Right cardiac atrium (tissue), 5 donors: ENCODE measurements around the gene KATNAL1. TPM values are rescaled to one million over a fixed set of nuclear protein-coding genes. Genes with fewer than 3 reads are reported as not detected.

Experiments used
- ATAC-seq, 2 donors: fragments of 200-7000 bp; cut with Tn5 transposase; one replicate each; pipeline versions ENCODE4 v1.8.0 to v1.9.1; 2020; ENCODE audit warnings: moderate library complexity in 2 of 2, mild to moderate bottlenecking in 1 of 2
- DNase-seq, 3 donors: peaks; one replicate each; pipeline ENCODE4 v3.0.0-alpha.2; 2020
- H3K27ac ChIP-seq: one replicate; pipeline ENCODE4 v1.5.1; 2013; ENCODE audit warnings: mild to moderate bottlenecking, low read length, control low read depth, moderate library complexity
- H3K27me3 ChIP-seq: one replicate; pipeline ENCODE4 v1.6.1; 2013; ENCODE audit not compliant: control insufficient read depth, insufficient read depth
- H3K4me1 ChIP-seq: one replicate; pipeline ENCODE4 v1.6.1; 2013; ENCODE audit warnings: low read length; ENCODE audit not compliant: control insufficient read depth, insufficient read depth
- H3K4me3 ChIP-seq: one replicate; pipeline ENCODE4 v1.5.1; 2013; ENCODE audit warnings: low read length, control low read depth
- H3K9me3 ChIP-seq: one replicate; pipeline ENCODE4 v1.6.1; 2013; ENCODE audit warnings: low read length; ENCODE audit not compliant: control insufficient read depth
- WGBS: extraction: QIAGEN DNeasy Blood & Tissue Kit; methylation state at CpG from one replicate; pipeline ENCODE4 v1.1.7; 2013; 5-methylcytosine and 5-hydroxymethylcytosine counted together
- intact Hi-C, 4 donors: fragments of 100-400 bp; cut with DNase I; formaldehyde crosslinking; loops; one replicate each; pipeline versions ENCODE4 v1.11.0 to v1.14.0; 2022 to 2023
- polyA plus RNA-seq: library from polyadenylated mRNA; stranded (reverse); fragments of 200-250 nt; gene quantifications from one replicate; pipeline ENCODE4 v1.2.3, GENCODE V29; 2013
- total RNA-seq, 4 donors: library from RNA; stranded (reverse); fragmentation: NEBNext Ultra II Directional; extraction: Animal tissue kit (Norgen Biotek cat#: 25700); gene quantifications; one replicate each; pipeline ENCODE4 v1.2.1, GENCODE V29; 2021
- donor health status: healthy with polysubstance abuse.
- donor health status: DM: no; HTN: yes; CAD: no.
- donor health status: DM: no; HTN: no; CAD: no.
- donor health status: DM: no; HTN: yes; CAD: no; lungs with severe emphysema.
- donor health status: DM: yes; HTN: yes; CAD: no.

The KATNAL1 gene
- total and polyA plus RNA-seq, 5 donors: 8.1 to 53.5 (median 49.2) TPM

- Histone ChIP-seq H3K4me3 (no peak overlapping the region), H3K9me3 (no peaks in the 10 kb centered on the region), H3K27ac (peak overlapping the region; percentile 20), H3K27me3 (no peaks in the 10 kb centered on the region), H3K4me1 (no peaks in the 10 kb centered on the region)
- WGBS: 67% methylated on average over 6 of the region's 6 CpGs
- DNase-seq: no peak
- peak in 1 of 2 donors; percentile 46 for ATAC-seq
- intact Hi-C loops: loop anchor here in 1 of 4 donors (10.0 kb wide), 1 partner anchor 47 kb away; the partner anchor contains the start of gene KATNAL1
These were observed 49.8 kb downstream of the KATNAL1 start for GRCh38 chr13:30257468-30258099.

GRCh38 chr13:30256713-30257467 is 50.5 kb downstream of the KATNAL1 start:
- WGBS: 86% methylated on average over 5 of the region's 5 CpGs
- peak in 1 of 2 donors; percentile 50 for ATAC-seq
- no peak for DNase-seq
- no peaks in the 10 kb centered on the region for H3K4me1 ChIP-seq
- H3K27me3 ChIP-seq: no peaks in the 10 kb centered on the region
- intact Hi-C loops: loop anchor here in 1 of 4 donors (10.0 kb wide), 1 partner anchor 48 kb away; the partner anchor contains the start of gene KATNAL1
- H3K9me3 ChIP-seq: no peaks in the 10 kb centered on the region
- H3K4me3 ChIP-seq: no peak overlapping the region
- no peak overlapping the region for H3K27ac ChIP-seq

DNA sequence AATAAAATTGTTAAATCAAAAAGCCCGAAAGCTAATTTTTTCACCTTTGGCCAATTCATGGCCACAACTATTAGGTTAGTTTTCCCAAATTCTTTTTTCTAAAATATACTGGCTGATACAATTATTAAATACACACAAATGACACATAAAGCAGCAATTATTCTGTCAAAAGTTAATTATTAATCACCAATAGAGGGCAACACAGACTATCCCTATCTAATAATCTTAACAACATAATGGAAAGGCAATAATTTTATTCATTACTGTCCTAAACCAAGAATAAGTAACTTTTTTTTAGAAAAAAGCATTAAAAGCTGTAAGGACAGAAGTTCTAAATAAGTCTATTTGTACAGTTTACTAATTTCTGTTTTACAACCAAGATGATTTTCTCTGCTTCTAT is 51.7 kb downstream of the KATNAL1 start:
- ATAC-seq (no peak), DNase-seq (no peak)
- intact Hi-C loops: loop anchor here in 1 of 4 donors (10.0 kb wide), 1 partner anchor 49 kb away; the partner anchor contains the start of gene KATNAL1
- H3K4me1 ChIP-seq: no peaks in the 10 kb centered on the region
- H3K27ac ChIP-seq: no peak overlapping the region
- no peak overlapping the region for H3K4me3 ChIP-seq
- H3K9me3 ChIP-seq: no peaks in the 10 kb centered on the region
- 94% methylated on average over 1 of the region's 1 CpG for WGBS
- no peaks in the 10 kb centered on the region for H3K27me3 ChIP-seq

GRCh38 chr13:30253830-30254229 is 53.5 kb downstream of the KATNAL1 start:
- DNase-seq (no peak), ATAC-seq (no peak)
- H3K9me3 ChIP-seq: no peaks in the 10 kb centered on the region
- no peak overlapping the region for H3K4me3 ChIP-seq
- intact Hi-C loops: loop anchor here in 1 of 4 donors (10.0 kb wide), 1 partner anchor 51 kb away; the partner anchor contains the start of gene KATNAL1
- no peaks in the 10 kb centered on the region for H3K27me3 ChIP-seq
- no peaks in the 10 kb centered on the region for H3K4me1 ChIP-seq
- H3K27ac ChIP-seq: no peak overlapping the region
- 94% methylated on average over 7 of the region's 7 CpGs for WGBS

DNA sequence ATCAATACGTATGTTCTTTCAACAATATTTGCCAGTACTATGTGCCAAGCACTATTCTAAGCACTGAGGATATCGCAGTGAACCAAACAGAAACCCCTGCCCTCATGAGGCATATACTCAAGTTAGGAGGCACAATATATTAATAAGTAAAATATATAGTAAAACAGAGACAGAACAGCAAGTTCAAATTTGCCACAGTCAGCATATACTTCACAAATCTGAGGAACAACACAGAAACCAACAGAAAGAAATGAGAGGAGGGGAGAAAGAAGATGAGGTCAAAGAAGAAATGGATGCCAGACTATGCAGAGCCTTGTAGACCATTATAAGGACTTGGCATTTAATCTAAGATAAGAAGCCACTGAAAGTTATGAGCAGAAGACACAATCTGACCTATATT is 59.9 kb downstream of the KATNAL1 start:
- ATAC-seq (no peak), DNase-seq (no peak)
- H3K4me1 ChIP-seq: no peaks in the 10 kb centered on the region
- no peaks in the 10 kb centered on the region for H3K27me3 ChIP-seq
- WGBS: 95% methylated on average over 2 of the region's 2 CpGs
- no peaks in the 10 kb centered on the region for H3K9me3 ChIP-seq
- H3K27ac ChIP-seq: no peak overlapping the region
- H3K4me3 ChIP-seq: no peak overlapping the region
- intact Hi-C loops: no loop called here

- Histone ChIP-seq H3K4me1 (no peaks in the 10 kb centered on the region), H3K27me3 (no peaks in the 10 kb centered on the region), H3K27ac (no peak overlapping the region), H3K9me3 (no peaks in the 10 kb centered on the region), H3K4me3 (peak overlapping the region; percentile 5)
- intact Hi-C loops: no loop called here
- ATAC-seq: peak; percentile 25 to 68
- 53% methylated on average over 2 of the region's 2 CpGs for WGBS
- peak; percentile 45 to 80 (median 68) for DNase-seq
These were observed 65.8 kb downstream of the KATNAL1 start for GRCh38 chr13:30241532-30241931.

DNA sequence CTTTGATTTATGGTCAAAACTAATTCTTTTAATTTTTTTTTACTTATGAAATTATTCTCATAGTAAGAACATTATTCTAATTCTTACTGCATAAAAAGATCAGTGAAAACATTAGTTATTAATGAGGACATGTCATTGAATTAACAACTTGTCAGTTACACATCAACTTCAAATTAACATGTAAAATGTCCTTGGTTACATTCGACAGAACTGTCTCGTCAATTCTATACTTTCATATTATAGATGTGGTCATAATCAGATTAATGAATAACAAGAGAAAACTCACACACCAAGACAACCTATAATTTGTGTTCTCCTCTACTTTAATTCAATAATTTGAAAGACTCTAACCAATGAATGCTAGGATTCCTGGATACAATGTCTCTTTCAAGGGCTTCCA is 66.7 kb downstream of the KATNAL1 start:
- Histone ChIP-seq H3K27ac (no peak overlapping the region), H3K4me3 (no peak overlapping the region), H3K4me1 (no peaks in the 10 kb centered on the region), H3K9me3 (no peaks in the 10 kb centered on the region), H3K27me3 (no peaks in the 10 kb centered on the region)
- ATAC-seq (no peak), DNase-seq (no peak)
- WGBS: 74% methylated on average over 2 of the region's 2 CpGs
- intact Hi-C loops: no loop called here

DNA sequence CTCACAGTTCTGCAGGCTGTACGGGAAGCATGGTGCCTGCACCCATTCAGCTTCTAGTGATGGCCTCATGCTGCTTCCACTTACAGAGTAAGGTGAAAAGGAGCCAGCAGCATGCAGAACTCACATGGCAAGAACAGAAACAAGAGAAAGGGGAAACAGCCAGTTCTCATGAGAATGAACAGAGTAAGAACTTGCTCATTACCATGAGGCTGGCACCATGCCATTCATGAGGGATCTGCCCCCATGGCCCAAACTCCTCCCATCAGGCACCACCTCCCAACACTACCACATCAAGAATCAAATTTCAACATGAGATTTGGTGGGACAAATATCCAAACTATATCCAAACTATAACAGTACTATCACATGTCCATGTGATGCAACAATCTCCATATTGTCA is 72.1 kb downstream of the KATNAL1 start:
- intact Hi-C loops: no loop called here
- WGBS: 100% methylated on average over 1 of the region's 1 CpG

GRCh38 chr13:30234619-30235162 is 72.7 kb downstream of the KATNAL1 start:
- Histone ChIP-seq H3K4me3 (no peak overlapping the region), H3K4me1 (no peaks in the 10 kb centered on the region), H3K9me3 (no peaks in the 10 kb centered on the region), H3K27ac (no peak overlapping the region), H3K27me3 (no peaks in the 10 kb centered on the region)
- intact Hi-C loops: no loop called here
- ATAC-seq (peak in 1 of 2 donors; percentile 36), DNase-seq (no peak)
- WGBS: 91% methylated on average over 2 of the region's 2 CpGs

More for the DNA sequence above, 72.1 kb downstream of the KATNAL1 start:
- ATAC-seq: no peak
- Histone ChIP-seq H3K4me3 (no peak overlapping the region), H3K27me3 (no peaks in the 10 kb centered on the region), H3K27ac (no peak overlapping the region), H3K9me3 (no peaks in the 10 kb centered on the region), H3K4me1 (no peaks in the 10 kb centered on the region)
- DNase-seq: no peak

- Histone ChIP-seq H3K9me3 (no peaks in the 10 kb centered on the region), H3K27ac (no peak overlapping the region), H3K4me3 (no peak overlapping the region), H3K4me1 (no peaks in the 10 kb centered on the region), H3K27me3 (no peaks in the 10 kb centered on the region)
- DNase-seq (no peak), ATAC-seq (no peak)
- intact Hi-C loops: no loop called here
These were observed 82.6 kb downstream of the KATNAL1 start for GRCh38 chr13:30224732-30225131.

- no peaks in the 10 kb centered on the region for H3K9me3 ChIP-seq
- no peak for ATAC-seq
- intact Hi-C loops: no loop called here
- H3K27me3 ChIP-seq: no peaks in the 10 kb centered on the region
- 90% methylated on average over 3 of the region's 3 CpGs for WGBS
- H3K4me3 ChIP-seq: no peak overlapping the region
- no peak overlapping the region for H3K27ac ChIP-seq
- no peaks in the 10 kb centered on the region for H3K4me1 ChIP-seq
- no peak for DNase-seq
These were observed 85.1 kb downstream of the KATNAL1 start for GRCh38 chr13:30222254-30222653.
